IMR-90 (cell line): ENCODE measurements around the gene POLR2E.

ENCODE experiments used
- CHD1 ChIP-seq: IDR thresholded peaks from 2 replicates; pipeline ENCODE4 v1.6.1; 2012; ENCODE audit warnings: low read depth, low read length, improper control_type of control experiment
- MXI1 ChIP-seq: IDR thresholded peaks from 2 replicates; pipeline ENCODE4 v1.6.1; 2012; ENCODE audit warnings: low read depth, mild to moderate bottlenecking, low read length, moderate library complexity, borderline replicate concordance
- POLR2A ChIP-seq: IDR thresholded peaks from 2 replicates; pipeline ENCODE4 v1.6.1; 2012; ENCODE audit warnings: mild to moderate bottlenecking, low read depth, low read length
- TF ChIP-seq, protein P1 (sequence below): conservative IDR thresholded peaks from 2 replicates; pipeline ENCODE4 v1.5.1; 2012; ENCODE audit warnings: mild to moderate bottlenecking, low read depth, low read length, improper control_type of control experiment

DNA sequence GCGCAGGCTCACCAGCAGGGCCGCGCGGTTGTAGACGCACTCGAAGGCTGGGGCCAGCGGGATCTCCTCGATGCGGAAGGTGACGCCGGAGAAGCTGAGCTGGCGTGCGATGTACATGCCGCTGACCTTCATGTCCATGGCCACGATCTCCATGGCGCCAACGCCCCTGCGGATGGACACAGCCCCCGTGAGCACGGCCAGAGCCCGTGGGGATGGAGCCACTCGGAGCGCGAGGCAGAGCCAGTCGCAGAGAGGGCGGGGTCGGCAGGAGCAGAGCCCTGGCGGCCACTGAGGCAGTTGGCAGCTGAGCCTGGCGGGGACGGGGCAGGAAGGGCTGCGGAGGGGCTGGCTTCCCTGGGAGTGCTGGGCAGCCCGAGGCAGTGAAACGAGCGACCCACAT lies 23.8 kb upstream of the POLR2E start:
- no peak for TF ChIP-seq POLR2A
- TF ChIP-seq CHD1 = no peak
- no peak for TF ChIP-seq MXI1
- TF ChIP-seq, protein P1, sequence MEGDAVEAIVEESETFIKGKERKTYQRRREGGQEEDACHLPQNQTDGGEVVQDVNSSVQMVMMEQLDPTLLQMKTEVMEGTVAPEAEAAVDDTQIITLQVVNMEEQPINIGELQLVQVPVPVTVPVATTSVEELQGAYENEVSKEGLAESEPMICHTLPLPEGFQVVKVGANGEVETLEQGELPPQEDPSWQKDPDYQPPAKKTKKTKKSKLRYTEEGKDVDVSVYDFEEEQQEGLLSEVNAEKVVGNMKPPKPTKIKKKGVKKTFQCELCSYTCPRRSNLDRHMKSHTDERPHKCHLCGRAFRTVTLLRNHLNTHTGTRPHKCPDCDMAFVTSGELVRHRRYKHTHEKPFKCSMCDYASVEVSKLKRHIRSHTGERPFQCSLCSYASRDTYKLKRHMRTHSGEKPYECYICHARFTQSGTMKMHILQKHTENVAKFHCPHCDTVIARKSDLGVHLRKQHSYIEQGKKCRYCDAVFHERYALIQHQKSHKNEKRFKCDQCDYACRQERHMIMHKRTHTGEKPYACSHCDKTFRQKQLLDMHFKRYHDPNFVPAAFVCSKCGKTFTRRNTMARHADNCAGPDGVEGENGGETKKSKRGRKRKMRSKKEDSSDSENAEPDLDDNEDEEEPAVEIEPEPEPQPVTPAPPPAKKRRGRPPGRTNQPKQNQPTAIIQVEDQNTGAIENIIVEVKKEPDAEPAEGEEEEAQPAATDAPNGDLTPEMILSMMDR = no peak
